Left renal pelvis (tissue), 4 donors: ENCODE data around the gene CCDC88C. TPM values are rescaled to one million over a fixed set of nuclear protein-coding genes. Genes with fewer than 3 reads are reported as not detected.
A peak's percentile ranks its signal among the peaks of the same experiment; 100 is the strongest.
"Not testable (repeated sequence)": the region's sequence is repeated elsewhere in the genome, so short reads cannot be mapped to it uniquely, and the experiment has no call there.

Source experiments
- DNase-seq, 4 donors: peaks; one replicate each; pipeline ENCODE4 v3.0.0-alpha.2; 2013; ENCODE audit warnings: low read depth in 4 of 4, low spot score in 3 of 4
- polyA plus RNA-seq, 4 donors: library from polyadenylated mRNA; unstranded; fragments of 120-200 nt; gene quantifications; one replicate each; pipeline ENCODE4 v1.2.1, GENCODE V29; 2013; ENCODE audit not compliant: insufficient read length in 4 of 4

CCDC88C gene, protein sequence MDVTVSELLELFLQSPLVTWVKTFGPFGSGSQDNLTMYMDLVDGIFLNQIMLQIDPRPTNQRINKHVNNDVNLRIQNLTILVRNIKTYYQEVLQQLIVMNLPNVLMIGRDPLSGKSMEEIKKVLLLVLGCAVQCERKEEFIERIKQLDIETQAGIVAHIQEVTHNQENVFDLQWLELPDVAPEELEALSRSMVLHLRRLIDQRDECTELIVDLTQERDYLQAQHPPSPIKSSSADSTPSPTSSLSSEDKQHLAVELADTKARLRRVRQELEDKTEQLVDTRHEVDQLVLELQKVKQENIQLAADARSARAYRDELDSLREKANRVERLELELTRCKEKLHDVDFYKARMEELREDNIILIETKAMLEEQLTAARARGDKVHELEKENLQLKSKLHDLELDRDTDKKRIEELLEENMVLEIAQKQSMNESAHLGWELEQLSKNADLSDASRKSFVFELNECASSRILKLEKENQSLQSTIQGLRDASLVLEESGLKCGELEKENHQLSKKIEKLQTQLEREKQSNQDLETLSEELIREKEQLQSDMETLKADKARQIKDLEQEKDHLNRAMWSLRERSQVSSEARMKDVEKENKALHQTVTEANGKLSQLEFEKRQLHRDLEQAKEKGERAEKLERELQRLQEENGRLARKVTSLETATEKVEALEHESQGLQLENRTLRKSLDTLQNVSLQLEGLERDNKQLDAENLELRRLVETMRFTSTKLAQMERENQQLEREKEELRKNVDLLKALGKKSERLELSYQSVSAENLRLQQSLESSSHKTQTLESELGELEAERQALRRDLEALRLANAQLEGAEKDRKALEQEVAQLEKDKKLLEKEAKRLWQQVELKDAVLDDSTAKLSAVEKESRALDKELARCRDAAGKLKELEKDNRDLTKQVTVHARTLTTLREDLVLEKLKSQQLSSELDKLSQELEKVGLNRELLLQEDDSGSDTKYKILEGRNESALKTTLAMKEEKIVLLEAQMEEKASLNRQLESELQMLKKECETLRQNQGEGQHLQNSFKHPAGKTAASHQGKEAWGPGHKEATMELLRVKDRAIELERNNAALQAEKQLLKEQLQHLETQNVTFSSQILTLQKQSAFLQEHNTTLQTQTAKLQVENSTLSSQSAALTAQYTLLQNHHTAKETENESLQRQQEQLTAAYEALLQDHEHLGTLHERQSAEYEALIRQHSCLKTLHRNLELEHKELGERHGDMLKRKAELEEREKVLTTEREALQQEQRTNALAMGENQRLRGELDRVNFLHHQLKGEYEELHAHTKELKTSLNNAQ (N-terminal part only)
- polyA plus RNA-seq: 10 to 100 TPM in 3 of 4 donors, 1 to 10 TPM in 1; 8.9 to 46.7 (median 32.2) TPM

- no peak for DNase-seq
Observed at GRCh38 chr14:91417120-91417982, at the start of gene CCDC88C. CCDC88C (minus strand) TSS chr14:91417820; CDS start chr14:91417690, 130 bp downstream.

- DNase-seq: peak in 2 of 4 donors; percentile 9 to 14
Observed at GRCh38 chr14:91466192-91466591, 48.6 kb upstream of the CCDC88C start.

DNA sequence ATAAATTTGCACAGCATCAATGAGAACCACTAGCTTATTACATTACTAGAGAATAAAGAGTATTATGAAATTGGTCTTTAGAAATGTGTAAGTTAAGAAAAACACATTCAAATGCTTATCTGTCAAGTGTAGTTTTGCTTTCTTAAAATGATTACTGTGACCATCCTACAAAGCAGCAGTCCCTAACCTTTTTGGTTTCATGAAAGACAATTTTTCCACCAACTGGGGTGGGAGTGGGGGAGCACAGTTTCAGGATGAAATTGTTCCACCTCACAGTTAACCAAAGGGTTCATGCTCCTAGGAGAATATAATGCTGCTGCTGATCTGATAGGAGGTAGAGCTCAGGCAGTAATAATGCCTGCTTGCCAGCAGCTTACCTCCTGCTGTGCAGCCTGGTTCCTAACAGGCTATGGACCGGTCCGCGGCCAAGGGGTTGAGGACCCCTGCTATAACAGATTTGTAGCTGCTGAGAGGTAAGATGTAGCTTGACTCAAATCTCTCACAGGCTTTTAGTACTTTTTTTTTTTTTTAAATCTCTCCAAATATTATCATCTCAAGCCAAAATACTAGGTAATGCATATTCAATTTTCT is 47.1 kb upstream of the CCDC88C start:
- DNase-seq: no peak

GRCh38 chr14:91458612-91459011 is 41.0 kb upstream of the CCDC88C start:
- no peak for DNase-seq

GRCh38 chr14:91456283-91456682 is 38.7 kb upstream of the CCDC88C start:
- no peak for DNase-seq

DNA sequence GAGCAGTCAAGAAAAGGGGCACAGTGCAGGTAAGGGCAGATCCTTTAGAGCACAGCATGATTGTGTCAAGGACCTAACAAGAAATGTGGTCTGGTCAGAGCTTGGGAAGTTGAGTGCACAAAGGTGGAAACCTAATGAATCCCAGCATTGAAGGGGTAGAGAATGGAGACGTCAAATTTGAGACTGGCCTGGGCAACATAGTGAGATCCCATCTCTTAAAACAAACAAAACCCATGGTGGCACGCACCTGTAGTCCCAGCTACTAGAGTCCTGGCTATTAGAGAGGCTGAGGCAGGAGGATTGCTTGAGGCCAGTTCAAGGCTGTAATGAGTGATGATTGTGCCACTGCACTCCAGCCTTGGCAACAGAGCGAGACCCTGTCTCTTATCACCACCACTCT is 37.0 kb upstream of the CCDC88C start:
- no peak for DNase-seq

- DNase-seq: no peak
Observed at GRCh38 chr14:91454155-91454554, 36.5 kb upstream of the CCDC88C start.

DNA sequence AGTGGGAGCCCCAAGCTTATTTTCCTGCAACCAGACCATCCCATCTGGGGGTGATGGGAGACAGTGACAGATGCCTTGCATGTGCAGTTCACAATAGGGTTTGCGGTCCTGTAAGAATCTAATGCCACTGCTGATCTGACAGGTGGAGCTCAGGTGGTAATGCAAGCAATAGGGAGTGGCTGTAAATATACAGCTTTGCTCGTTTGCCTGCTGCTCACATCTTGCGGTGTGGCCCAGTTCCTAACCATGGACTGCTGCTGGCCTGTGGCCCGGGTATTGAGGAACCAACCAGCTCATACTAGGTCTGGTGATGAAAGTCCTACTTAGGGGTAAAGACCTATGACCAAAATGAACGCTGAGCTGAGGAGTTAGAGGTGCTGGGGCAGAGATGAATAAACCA is 36.1 kb upstream of the CCDC88C start:
- no peak for DNase-seq

GRCh38 chr14:91444335-91445020 is 26.9 kb upstream of the CCDC88C start:
- no peak for DNase-seq

DNA sequence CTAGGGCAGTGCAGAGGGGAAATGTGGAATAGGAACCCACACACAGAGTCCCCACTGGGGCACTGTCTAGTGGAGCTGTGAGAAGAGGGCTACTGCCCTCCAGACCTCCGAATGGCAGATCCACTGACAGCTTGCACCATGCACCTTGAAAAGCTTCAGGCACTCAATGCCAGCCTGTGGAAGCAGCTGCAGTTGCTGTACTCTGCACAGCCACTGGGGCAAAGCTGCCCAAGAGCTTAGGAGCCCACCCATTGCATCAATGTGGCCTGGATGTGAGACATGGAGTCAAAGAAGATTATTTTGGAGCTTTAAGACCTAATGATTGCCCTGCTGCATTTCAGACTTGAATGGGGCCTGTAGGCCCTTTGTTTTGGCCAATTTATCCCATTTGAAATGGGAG is 21.7 kb upstream of the CCDC88C start:
- DNase-seq: no peak

- no peak for DNase-seq
Observed at GRCh38 chr14:91438845-91439244, 21.2 kb upstream of the CCDC88C start.

DNA sequence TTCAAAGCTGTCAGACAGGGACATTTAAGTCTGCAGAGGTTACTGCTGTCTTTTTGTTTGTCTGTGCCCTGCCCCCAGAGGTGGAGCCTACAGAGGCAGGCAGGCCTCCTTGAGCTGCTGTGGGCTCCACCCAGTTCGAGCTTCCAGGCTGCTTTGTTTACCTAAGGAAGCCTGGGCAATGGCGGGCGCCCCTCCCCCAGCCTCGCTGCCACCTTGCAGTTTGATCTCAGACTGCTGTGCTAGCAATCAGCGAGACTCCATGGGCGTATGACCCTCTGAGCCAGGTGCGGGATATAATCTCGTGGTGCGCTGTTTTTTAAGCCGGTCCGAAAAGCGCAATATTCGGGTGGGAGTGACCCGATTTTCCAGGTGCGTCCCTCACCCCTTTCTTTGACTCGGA is 18.6 kb upstream of the CCDC88C start:
- not testable (repeated sequence) for DNase-seq

DNA sequence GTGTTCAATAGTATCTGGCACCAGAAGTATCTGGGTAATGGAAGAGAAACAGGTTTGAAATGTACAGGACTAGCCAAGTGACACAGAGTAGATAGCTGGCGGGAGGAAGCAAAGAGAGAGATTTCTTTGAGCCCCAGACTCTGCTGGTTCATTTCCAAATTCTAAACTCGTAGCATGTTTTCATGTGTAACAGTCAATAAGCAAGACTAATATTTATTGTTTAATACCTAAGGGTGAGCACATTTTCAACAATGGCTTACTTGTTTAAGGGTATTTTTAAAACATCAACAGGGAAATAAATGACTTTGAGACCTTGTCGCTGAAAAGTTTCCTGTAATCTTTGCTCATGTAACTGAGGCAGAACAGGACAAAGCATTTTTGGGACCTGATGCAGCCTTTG is 11.8 kb upstream of the CCDC88C start:
- no peak for DNase-seq

DNA sequence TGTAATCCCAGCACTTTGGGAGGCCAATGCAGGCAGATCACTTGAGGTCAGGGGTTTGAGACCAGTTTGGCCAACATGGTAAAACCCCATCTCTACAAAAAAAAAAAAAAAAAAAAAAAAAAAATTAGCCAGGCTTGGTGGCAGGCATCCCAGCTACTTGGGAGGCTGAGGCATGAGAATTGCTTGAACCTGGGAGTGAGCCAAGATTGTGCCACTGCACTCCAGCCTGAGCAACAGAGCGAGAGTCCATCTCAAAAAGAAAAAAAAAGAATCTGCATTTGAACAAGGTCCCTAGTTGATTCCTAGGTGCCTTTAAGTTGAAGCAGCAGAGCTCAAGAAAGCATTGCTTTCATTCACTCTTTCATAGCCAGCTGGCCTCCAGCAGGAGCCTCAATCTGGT is 11.3 kb upstream of the CCDC88C start:
- DNase-seq: not testable (repeated sequence)

GRCh38 chr14:91425531-91425944 is 7.9 kb upstream of the CCDC88C start:
- DNase-seq: not testable (repeated sequence)

- DNase-seq: no peak
Observed at GRCh38 chr14:91424813-91425530, 7.4 kb upstream of the CCDC88C start.

DNA sequence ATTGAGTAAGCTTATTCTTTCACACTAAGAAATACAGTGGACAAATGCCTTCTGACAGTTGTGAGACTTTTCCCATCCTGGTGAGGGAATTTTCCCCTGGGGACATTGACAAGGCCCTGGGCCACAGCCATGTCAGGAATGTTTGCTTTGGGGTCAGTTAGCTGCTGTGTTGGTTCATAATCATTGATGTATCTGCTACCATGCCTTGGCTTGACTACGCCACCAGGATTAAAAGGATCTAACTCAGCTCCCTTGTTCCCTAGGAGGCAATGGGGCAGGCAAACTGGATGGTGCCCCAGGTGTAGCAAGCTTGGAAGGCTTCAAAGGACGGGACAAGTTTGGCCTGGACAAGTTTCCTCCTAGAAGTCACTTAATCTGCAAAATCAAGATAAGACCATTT is 3.1 kb upstream of the CCDC88C start:
- DNase-seq: no peak

DNA sequence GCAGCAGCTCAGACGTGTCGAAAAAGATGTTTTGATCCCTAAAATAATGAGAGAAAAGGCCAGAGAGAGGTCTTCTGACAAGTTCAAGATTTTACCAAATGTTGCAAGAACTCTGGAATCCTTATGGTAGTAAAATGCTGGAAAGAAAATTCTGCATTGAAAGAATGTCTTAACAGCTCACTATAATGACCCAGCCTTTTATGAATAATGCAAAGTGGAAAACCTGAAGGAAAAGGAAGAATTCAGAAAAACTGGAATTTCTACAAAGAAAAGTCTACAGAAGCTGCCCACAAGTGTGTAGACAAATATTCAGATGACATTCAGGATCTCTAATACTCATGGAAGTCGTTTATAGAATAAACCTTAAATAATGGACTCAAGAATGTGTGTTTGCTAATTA is 1.8 kb upstream of the CCDC88C start:
- DNase-seq: no peak
